Ammon's horn (tissue), 1 donor: ENCODE measurements around the gene PID1.
A peak's percentile ranks its signal among the peaks of the same experiment; 100 is the strongest.

Experiments used
- DNase-seq: peaks from one replicate; pipeline ENCODE4 v3.0.0-alpha.2; 2016; ENCODE audit warnings: low spot score

The PID1 gene

DNA sequence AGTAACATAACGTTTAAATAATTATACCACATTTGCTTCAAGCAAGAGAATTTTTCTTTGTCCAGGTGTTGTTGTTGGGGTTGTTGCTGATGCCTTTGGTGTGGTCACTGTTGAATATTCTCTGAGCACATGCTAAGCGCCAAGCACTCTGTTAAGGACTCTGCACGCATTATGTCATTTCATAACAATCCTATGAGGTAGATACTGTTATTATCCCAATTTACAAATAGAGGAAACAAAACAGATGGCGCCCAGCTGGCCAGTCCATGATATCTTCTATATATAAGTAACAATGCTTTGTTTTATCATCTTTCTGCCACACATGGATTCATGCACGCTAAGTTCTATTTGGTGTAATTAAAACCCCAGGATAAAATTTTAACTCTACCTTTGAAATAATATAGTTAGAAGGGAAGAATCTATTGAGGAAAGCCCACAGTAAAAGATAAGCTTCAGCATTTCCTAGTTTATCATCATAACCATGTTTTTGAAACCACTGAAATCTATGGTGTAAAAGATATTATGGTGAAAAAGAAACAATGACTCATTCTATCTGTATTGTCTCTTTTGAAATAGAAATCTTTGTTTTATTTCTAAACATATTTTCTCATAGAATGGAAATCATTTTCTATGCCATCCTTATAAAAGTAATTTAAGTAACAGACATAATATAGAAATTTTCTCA is 199.7 kb downstream of the PID1 start:
- no peak for DNase-seq

DNA sequence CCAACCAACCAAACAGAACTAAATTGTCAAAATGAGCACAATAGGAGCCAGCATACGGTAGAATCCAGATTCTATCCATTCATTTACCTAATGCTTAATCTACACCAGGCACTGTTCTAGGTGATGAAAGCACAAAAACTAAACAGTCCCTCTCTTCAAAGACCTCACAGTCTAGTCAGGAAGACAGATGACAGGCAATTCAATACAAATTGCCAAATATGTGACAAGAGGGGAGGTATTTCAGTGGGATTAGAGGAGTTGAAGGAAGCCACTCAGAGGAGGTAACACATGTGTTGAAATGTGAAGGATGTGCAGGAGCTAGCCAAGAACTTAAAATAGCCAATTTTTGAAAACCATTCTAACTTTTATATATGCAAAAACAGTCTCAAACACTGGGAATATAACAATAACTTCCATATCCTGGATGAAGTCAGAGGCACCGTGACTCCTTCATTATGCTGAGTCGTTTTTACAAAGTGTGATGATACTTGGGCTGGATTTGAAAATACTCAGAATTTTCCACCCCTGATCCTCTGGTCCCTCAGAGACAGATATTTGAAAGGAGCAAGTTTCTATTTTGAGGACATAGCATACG is 204.9 kb downstream of the PID1 start:
- no peak for DNase-seq

DNA sequence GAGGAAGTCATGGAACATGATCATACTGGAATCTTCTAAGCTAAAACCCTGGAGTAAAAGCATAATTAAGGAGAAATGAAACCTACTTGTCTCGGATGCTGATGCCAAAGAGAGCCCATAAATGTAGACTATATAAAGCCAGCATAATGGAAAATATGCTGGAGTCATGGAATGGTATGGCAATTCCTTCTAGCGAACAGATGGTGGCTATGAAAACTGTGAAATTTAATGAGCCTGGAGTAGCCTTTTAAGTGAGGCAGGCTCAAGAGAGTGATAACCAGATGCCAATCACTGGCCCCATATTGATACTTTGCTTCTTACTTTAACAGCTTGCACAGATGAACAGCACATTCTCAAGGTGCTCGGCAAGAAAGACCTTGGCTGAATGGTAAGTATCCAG is 206.3 kb downstream of the PID1 start:
- DNase-seq: no peak

DNA sequence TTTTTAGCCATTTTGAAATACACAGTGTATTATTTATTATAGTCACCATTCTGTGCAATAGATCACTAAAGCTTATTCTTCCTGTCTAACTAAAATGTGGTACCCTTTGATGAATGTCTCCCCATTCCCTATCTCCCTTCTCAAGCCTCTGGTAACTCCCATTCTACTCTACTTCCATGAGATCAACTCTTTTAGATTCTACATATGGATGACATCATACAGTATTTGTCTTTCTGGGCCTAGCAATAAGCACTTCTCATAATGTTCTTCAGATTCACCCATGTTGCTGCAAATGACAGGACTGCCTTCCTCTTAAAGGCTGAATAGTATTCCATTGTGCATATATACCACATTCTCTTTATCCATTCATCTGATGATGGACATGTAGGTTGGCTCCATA is 210.9 kb downstream of the PID1 start:
- DNase-seq: no peak

DNA sequence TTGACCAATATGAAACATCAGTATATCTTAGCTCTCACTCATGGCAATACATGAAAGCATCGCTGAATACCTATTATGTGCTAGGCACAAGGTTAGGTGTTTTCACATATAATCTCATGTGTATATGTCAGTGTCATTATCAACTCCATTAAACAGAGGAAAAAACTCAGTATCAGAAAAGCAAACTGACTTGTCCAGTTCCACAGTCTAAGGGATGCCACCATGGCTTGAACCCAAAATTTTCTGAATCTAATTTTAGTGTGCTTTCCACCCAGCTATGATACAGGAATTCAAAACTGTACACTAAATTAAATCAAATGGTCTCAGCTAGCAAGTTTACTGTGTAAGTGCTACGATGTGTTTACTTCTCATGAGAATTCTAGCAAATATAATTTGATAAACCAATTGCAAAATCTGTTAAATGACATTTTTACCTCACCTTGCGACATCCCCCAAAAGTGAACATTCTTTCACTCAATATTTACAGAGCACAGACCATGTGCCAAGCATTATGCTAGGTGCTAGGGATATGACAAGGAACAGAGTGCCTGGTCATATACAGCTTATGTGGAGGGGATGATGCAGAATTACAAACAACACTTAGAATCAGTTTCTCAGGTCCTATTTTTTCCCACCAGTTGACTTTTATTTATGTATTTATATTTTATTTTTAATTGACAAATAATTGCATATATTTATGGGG is 211.6 kb downstream of the PID1 start:
- DNase-seq: no peak

DNA sequence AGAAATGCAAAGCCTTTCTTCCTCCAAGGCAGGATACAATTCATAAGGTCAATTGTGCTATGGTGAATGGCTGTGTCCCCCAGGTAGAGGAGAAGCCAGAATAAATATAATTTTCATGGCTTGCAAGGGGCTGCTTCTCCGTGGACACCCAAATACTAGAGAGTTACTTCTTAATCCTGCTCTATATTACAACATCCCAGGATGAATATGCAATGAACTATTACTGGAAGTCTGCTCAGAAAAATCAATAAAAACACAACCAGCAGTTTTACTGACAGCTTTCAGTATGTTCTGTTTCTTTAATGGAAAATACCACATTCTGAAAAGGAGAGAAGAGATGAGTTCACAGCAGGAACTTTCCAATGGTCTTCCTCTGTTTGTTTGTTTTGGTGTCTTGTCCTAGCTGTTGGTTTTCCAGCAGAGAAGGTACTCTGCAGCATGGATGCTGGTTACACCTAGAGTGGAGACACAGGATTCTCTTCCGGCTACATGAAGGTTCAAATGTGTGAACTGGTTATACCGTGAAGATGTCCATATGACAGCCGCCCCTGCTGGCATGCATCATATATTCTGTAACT is 213.0 kb downstream of the PID1 start:
- no peak for DNase-seq

DNA sequence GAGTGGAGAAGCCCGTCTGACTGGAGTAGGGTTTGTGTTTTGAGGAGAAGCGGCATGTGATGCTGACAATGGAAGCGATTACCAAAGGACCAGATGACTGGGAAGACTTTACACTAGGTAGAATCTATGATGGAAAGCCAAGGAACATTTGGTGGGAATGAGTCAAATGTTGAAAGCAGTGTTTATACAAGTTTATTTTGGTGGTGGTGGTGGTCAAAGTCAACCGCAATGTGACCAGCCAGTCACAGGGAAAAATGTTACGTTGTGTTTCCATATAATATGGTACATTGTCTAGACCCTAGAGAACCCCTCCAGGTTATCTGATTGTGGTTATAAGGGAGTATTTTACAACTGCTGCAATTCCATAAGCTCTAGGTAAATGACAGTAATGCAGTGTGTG is 216.8 kb downstream of the PID1 start:
- DNase-seq: no peak

DNA sequence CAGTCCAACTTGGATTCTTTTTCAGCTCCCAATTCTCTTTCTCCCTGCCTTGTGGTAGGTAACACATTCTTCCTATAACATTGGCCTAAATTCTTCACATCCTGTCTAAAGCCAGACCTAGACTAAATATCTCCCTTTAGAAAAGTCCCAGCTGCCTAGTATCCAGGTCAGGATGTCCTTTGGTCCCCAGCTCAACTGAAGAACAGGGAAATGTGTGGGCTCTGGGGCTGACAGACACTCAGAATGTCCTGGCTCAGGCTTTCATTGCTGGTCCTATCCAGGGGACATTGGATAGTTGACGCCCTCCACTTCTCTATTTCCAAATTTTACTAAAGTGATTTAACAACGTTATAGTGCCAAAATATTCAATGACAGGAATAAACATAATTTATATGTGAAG is 219.3 kb downstream of the PID1 start:
- DNase-seq: no peak

DNA sequence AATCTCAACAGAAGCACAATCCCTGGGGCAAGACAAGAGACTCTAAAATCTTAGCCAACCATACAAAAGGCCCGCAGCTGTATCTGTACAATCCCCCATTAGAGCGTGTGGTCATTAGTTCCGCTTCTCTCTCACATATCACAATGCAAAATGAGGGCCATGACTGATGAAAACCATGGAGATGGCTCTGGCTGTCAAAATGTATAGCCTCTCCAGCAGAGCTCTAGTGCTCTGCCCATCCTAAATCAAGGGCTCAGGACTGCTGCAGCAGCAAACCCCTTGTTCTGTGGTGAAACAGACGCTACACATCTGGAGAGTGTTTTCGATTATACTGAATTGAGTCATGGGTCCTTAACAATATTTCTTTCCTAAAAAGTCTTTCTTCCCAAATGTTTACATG is 221.0 kb downstream of the PID1 start:
- no peak for DNase-seq

DNA sequence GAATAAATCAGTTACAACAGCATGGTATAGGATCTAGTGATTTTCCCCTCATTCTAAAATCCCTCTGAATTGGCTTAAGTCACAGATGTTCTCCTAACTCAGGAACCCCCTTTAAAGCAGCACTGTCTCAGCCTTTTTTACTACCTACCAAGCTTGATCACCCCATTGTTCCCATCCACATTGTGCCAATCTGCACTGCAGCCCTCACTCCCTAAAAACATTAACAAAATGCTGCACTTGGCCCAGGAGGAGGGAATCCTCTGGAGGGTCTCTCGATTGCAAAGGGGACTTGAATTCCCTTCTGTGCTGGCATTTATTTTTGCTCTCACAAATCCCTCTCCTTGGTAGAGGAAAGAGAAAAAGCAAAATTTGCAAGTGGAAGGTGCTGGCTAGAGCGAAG is 223.0 kb downstream of the PID1 start:
- DNase-seq: no peak

DNA sequence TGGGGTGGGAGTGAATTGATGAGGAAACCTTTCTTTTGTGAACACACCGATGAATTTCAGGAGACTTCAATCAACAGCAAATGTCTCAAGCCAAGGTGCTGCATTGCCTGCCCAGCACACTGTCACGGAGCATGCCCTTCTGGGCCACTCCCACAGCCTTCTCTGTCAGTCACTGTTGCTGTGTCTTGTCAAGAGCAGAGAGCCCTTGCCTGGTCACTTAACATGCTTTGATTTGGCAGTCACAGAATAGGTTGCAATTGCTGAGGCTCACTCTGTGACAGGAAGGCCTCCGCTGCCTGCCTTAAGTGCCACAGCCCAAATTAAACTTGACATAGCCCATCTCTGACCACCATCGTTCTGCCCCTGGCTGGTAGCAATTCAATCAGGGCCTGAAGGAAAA is 225.4 kb downstream of the PID1 start:
- no peak for DNase-seq

DNA sequence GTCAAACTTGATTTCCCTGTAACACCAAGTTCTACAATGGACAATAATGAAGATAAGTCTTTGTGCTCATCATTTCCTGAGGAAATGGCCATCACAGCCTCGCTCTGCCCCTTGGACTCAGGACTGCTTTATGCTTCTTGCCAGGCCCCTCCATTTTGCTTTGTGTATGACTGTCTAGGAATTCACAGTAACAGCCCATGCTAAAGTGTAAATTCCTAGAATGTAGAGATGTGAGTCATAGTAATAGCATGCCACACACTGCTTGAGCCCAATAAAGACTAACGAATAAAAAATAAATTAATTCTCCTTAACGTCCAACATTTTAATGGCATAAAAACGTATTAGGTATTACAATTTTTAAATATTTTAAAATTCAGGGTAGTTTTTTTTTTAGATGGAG is 226.5 kb downstream of the PID1 start:
- DNase-seq: no peak

DNA sequence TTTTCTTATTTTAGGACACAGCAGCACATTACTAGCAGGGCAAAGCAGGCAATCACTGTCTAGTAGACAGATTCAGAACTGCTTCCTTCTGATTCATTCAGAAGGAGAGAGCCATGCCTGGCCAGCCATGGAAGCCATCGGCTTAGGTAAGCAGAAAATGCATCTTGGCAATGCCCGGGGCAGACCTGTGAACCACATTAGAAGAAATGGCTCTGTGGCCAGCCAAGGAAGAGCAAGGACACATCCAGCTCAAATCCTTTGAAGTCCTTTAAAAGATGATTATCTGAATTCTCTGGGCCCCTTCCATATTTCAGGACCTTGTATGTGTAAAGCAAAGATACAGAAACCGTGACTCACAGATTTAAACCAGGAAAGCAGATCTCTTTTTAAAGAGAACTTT is 227.4 kb downstream of the PID1 start:
- DNase-seq: no peak

DNA sequence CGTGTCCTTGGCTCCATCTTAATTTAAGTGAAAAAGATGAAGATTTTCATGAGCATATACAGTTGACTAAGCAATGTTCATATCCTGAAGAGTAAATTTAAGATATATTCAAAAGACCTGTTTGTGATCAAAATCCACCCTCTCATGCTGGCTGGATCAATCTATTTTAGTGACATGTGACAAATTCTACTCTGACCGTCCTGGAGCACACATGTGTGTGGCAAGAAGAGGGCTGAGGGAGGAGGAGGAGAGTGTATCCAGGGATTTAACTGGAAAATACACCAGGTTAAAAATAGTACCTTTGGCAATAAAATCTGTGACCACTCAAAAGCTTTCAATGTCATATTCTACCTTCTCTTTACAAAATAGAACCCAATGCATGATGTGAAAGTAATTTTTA is 228.7 kb downstream of the PID1 start:
- no peak for DNase-seq

DNA sequence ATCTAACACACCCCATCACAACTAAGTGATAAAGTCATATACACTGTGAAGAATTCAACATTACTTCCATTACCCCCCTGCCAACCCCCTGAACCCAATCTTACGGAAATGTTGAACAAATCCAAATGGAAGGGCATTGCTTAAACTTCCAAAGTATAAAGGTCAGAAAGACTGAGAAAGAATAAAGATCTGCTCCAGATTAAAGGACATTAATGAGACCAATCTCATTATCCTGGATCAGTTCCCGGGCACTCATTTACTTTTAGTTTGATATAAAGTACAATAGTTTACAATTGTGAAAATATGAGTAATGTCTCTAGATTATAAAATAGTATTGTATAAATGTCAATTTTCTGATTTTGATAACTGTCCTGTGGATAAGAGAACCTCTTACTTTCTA is 229.4 kb downstream of the PID1 start:
- DNase-seq: no peak

DNA sequence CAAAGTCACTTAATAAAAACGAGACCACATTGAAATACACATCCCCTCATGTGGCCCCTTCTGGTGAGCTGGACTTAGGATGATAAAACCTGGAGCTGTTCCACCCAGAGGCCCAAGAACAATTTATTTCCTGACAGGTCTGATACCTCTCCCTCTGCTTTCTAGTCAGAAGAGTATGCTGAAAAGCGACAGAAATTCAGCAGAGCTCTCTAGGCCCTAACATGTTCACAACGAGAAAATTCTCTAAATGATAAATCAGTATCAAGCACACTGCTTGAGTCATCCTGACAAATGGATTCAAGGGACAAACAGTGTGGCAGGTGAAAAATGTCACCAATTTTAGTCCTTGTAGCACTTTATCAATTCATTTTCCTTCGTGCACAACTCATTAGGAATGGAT is 233.5 kb downstream of the PID1 start:
- no peak for DNase-seq

DNA sequence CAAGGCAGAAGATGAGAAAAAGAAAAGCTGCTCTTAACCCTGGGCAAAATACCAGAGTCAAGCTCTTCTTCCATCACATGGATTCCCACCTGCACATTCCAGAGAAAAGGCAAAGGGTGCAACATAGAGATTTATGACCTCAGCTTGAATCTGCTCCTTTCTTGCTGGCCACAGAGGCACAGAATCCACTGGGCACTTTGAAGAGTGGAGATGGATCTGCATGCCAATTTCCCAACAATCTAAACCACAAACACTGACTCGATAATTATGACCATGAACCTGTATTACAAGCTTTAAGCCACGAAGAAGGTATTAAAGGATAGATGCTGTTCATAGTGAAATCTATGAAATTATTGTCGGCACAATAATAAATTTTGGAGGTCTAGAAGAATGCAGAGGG is 237.3 kb downstream of the PID1 start:
- DNase-seq: no peak

DNA sequence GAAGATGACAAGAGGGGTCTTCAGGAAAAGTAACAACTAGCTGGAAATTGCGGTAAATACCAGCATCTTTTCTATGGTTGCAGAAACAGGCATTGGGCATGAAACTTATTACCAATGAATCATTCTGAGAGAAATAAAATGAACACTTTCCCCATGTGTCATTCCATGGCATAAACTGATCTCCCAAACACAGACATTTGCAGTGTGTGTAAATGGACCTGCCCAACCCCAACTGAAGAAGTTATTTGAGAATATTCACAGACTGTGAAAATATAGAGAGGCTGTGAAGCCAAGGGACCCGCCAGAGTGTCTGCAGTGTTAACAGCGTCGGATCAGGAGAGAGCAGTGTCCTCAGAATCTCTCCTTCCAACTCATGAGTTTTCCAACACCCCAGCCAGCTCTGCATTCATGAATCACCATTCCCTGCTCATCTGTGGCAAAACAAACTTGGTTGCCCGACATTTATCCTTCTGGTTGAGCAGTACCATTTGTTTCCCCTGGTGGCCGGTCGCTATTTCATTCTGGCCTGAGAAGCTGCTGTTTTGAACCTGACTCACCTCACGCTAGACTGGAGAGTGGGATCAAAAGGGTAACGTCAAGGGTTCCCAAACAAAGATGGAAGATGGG is 238.4 kb downstream of the PID1 start:
- DNase-seq: no peak

DNA sequence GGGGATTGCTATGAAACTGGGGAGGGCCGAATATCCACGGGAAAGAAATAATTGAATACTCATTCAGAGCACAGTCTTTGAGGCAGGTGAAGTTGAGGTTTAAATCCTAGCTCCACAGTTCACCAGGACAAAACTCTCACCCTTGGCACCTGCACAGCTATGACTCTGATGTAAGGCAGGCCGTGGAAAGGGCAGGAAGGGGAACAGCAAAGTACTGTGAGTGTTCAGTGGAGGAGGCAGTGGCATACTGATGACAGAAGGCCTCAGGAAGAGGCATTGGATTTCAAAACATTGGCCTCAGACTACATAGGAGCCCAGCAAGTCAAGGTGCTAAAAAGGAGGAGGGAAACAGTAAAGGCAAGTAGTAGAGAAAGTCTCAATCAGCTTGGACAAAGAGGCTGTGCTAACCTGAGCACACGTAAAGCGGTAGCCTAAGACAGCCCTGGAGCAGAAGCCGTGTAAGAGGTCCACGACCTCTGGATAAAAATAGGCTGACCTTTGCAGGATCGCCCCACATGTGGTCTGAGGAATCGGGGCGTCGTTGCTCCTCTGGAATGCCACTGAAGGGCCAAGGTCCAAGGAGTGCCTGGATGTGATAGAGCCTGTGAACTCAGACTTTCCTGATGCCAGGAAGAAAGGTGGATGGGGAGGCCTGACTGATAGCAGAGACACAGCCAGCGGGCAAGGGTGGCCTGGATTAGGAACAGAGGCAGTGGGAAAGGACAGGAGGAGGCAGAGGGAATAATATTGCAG is 243.6 kb downstream of the PID1 start:
- no peak for DNase-seq

DNA sequence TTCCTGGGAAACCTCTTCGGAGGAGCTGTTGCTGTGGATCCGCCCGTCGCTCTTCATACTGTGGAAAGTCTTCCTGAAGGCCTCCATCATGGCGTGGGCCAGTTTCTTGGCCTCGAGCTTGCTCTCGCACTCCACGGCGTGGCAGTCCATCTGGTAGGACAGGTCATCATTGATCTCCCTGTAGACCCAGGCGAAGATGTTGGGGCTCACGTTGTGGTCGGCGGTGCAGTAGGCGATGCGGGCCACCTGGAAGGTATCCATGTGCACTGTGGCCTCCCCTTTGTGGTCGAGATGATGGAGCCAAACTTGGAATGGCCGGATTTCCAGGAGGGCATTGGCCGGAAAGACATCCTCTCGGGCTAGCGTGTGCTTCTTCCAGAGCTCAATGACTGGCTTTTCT is 245.4 kb downstream of the PID1 start:
- DNase-seq: no peak

DNA sequence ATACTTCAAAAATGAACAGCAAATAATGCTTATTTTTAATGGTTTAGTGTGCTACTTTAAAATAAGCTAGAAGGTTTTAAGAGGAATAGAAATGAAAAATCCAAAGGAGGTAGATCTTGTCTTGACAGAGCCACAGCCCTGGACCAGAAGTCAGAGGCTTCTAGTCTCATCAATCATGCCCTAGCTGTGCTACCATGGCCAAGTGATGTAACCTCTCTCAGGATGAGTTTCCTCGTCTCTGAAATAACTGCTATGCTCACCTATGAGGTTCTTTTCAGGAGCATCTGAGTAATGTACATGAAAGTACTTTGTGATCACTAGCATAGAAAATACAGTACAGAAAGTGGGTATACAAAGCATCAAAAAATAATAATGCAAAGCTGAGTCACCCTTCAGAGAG is 248.4 kb downstream of the PID1 start:
- no peak for DNase-seq

DNA sequence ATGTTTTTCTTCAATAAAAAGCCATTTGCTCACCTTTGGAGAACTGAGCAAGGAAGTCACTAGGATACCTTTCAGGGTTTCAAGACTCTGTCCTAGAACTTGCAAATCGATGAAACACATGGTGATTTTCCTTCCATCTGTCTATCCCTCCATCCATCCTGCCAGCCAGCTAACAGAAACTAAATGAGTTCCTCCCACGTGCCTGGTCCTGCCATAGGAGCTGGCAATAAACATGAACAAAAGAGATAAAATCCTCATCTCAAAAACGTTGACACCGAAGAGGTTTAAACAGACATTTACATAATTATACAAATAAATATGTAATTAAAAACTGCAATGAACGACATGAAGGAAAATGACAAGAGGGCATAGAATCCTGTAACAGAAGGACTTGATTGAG is 249.0 kb downstream of the PID1 start:
- peak; percentile 5 for DNase-seq
